GM19468 (cell line): ENCODE data around the gene GLRX5.
A peak's percentile ranks its signal among the peaks of the same experiment; 100 is the strongest.

Experiments
- ATAC-seq: cut with Tn5 transposase; IDR thresholded peaks from one replicate; pipeline ENCODE4 v1.9.1; 2021; ENCODE audit warnings: mild to moderate bottlenecking, moderate library complexity, moderate number of reproducible peaks; ENCODE audit not compliant: unreplicated experiment; ENCODE audit errors: extremely low read depth

Gene GLRX5

DNA sequence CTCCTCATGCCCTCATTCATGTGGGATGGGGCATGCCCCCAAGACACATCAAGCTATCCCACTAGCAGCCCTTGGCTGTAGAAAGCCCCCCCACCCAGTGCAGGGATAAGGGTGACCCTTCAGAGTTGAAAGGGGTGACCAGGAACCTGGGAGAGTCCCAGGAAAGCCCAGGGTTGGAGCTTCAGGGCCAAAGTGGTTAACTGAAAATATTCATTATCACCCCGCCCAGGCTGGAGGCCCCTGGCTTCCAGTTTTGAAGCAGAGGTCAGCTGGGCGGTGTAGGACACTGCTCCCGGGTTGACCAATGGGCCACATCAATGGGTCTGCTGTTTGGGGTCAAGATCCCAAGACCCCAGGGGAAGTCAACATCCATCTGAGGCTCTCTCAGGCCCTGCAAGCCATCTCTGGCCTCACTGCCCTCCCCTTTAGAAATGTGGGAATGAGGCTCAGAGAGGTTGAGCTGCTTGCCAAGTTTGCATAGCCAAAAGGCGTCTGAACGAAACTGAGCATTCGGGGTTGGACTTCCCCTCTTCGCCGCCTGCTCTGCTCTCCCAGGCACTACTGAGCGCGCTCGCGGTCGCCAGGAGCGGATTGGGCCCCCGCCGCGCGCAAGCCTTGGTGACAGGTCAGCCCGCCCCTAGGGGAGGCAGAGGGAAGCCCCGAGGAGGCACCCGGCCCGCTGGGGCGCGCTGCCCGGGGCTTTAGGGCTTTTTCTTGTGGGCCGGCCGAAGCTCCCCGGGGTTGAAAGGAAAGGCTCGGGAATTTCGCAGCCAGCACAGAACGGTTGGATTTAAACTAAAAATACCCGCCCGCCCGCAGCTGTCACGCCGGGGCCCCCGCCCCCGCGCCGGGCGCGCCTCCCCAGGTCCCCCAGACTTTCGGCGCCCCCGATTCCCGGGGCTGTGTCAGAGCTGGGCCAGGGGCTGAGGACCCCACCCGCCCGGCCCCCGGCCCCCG is 19.0 kb upstream of the GLRX5 start:
- peak; percentile 77 for ATAC-seq

DNA sequence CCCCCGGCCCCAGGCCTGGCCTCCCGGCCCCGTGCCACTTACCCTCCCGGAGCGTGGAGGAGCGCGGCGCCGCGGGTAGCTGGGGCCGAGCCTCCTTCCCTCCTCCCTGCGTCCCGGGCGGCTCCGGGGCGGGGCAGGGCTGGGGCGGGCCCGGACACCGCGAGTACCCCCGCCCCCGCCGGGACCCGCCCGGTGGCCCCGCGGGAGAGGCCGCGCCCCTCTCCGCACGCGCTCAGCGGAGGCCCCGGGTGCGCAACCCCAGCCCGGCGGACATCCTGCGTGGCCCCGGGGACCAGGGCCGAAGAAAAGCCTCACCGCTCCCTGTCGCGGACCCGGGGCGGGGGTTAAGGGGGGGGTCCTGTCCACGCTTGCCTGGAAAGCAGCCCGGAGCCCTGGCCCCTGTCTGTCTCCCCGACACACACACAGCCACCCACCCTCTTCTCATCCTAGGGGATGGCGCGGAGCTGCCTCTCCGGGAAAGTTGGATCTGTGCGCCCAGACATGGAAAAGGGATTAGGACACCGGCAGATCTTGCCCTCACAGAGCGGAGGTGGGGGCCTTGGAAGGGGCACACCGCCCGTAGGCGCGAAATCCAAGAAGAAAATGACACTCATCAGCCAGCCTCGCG is 18.2 kb upstream of the GLRX5 start, which contains the start of gene SYNE3:
Gene SYNE3, minus strand, starts transcription at position 97 of the 628 bp plus-strand sequence. CDS start 40,829 bp downstream, outside the sequence.
- no peak for ATAC-seq

DNA sequence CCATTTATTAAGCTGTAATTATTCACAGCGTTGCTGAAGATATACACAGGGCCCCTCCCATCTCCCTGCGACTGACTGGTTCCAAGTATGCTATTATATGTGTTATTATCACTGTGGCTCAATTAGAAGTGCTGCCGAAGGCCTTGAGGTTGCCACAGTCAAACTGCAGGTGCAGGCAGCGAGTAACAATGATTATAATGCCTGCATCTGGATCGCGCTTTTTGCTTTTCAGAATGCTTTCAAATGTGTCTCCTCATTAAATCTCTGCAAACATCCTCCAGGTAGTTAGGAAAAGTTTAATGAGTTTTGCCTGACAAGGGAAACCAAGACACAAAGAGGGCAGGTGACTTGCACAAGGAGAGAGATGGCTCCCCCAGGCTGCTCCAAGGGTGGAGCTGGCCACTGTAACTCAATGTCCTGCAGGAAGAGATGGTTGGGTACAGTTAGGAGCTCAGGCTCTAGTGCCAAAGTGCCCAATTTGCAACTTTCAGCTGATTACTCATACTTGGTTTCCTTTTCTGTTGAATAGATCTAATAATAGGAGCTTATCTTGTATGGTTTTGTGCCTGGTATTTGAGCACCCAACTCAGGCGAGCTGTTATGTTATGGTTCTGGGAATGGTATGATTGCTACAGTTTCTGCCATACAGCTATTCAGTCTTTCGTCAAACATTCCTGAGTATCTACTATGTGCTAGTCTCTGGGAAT is 16.7 kb upstream of the GLRX5 start:
- ATAC-seq: peak; percentile 13

DNA sequence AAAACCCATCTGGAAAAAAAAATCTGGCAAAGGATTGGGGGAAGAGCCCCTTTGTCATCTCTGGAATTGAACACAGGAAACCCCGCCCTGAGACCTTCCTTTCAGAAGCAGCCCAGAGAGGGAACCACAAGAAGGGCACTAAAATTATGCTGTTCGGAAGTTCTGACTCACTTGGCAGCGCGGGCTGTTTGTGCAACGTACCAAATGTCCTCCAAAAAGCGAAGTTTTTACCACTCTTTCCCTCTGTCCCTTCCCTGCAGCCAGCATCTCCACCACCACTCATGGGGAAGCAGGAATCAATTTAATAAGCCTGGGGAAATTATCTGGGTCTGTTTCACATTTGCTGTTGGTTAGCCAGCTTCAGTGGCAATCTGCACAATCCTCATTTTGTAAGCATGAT is 15.2 kb upstream of the GLRX5 start:
- ATAC-seq: no peak

DNA sequence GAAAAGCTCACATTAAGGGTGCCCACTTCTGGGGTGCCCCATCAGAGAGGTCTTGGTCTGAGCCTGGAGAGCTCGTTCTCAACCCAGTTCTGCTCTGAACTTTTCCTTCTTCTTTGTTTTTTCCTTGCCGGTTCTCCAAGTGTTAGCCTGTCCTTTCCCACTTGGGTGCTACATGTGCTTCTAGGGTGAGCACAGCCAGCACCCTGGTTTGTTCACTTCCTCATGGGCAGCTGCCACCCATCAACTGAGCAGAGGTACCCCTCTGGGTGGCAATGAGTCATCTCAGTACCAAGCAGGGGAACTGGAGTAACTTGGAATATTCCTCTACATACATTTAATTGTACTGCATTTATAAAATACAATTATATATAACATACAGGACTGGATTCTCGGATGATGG is 14.5 kb upstream of the GLRX5 start:
- ATAC-seq: no peak

DNA sequence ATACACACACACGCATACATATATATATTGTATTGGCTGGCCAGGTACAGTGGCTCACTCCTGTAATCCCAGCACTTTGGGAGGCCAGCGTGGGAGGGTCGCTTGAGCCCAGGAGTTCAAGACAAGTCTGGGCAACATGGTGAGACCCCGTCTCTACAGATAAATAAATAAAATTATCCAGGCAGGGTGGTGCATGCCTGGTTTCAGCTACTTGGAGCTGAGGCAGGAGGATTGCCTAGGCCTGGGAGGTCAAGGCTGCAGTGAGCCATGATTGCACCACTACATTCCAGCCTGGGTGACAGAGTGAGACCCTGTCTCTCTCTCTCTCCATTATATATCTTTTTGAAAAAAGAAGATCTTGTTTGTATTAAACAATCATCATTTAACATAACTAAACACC is 13.8 kb upstream of the GLRX5 start:
- ATAC-seq: no peak

DNA sequence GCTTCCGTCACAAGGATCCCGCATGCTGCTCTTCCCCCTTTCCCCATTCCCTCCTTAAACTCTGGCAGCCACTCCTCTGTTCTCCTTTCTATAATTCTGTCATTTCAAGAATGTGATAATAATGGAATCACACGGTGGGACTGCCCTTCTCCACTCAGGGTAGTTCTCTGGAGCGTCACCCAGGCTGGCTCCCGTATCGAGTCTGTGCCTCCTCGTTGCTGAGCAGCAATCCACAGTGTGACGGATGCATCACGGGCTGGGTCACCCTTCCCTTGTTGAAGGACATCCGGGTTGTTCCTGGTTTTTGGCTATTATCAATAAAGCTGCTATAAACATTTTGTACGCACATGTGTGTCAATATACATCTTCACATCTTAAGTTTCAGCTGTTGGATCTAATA is 12.7 kb upstream of the GLRX5 start:
- ATAC-seq: no peak

DNA sequence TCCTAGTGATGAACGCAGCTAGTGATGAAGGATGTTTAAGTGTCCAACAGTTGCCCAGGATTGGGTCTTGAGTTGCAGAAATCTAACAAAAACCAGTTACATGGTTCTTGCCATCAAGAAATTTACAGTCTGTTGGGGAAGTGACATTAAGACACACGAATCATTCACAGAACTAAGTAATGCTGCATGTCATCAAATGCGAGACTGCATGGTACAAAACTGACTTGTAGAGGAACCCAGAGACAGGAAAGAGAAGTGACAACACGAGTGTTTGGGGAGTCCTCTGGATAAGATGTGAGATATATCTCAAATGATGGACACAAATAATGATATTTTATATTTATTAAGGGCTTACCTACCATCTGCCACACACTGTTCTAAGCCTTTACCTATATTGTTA is 12.3 kb upstream of the GLRX5 start:
- ATAC-seq: no peak

DNA sequence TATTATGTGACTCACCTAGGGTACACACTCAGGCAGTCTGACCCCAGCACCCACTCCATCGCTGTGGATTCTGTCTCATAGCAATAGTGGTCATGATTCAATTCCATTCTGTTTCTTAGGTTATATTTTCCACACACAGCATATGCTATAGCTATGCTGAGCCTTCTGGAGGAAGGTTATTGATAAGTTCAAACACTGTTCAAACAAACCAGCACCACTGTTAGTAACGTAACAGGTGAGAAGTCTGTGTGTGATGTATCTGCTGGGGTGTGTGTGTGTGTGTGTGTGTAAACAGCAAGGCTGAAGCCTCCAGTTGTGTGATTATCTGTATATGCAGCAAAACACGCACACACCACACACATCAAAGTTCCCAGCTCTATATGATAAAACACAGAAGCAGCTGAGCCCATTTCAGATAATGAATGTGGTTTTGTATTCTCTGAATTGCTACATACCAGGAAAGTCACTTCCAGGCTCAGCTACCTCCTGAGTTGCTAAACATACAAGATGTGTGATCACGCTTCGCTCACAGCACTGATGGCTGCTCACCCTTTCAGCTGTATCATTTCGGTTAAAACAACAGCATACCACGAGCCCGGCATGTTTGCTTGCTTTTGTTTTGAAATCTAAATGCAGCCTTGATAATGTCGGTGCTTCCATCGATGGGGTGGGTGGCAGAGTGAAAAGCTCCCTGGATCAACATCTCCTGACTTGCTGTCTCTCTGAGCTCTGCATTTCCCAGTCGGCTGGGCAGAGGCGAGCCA is 11.6 kb upstream of the GLRX5 start:
- no peak for ATAC-seq

DNA sequence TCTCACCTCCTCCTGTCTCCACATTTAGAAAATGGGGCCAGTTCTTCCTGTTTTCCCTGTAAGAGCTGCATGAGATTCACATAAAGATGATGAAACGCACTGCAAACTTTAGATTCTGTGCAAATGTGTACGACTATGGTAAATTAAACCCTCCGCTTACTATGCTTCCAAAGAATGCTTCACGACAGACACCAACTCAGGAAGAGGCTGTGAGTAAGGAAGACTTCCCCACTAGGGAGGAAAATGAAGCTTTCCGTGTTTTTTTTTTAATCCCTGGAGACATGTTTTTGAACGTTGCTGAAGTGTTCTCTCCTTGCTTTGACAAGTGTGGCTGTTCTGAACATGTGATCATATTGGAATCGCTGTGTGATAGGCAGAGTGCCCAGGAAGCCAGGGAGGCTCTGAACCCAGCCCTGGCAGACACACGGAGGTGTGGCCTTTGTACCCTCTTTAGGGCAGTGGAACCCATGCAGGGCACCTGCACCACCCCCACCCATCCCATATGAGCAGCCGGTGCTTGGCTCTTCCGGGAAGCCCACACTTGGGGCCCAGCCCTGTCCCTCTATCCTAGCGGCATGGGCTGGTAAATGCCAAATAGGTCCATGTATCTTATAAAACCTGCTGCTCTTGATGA is 10.9 kb upstream of the GLRX5 start:
- no peak for ATAC-seq

DNA sequence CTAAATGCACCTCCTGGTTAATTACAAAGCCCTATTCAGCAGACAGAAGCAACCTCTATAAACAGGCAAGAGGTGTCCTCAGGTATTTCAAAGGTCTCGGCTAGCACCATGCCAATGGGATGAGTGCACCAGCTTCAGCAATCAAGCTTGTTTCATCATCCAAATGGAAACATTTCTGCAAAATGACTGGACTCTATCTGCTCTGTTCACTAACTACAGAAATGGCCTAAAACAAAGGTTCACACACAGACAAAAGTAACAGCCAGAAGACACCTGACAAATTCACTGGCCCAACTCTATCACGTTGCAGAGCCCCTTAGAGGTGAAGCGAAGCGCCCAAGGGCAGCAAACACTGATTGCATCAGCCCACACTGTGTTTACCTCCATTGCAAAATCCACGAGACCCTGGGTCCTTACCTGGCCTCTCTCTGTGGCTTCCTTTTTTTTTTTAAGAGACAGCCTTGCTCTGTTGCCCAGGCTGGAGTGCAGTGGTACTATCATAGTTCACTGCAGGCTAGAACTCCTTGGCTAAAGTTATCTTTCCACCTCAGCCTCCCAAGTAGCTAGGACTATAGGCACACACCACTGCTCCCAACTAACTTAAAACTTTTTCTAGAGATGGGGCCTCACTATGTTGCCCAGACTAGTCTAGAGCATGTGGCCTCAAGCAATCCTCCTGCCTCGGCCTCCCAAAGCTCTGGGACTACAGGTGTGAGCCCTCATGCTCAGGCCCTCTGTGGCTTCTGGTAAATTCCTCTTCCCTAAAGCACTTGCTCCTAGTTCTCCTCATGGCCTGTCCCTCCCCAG is 9.9 kb upstream of the GLRX5 start:
- ATAC-seq: no peak

DNA sequence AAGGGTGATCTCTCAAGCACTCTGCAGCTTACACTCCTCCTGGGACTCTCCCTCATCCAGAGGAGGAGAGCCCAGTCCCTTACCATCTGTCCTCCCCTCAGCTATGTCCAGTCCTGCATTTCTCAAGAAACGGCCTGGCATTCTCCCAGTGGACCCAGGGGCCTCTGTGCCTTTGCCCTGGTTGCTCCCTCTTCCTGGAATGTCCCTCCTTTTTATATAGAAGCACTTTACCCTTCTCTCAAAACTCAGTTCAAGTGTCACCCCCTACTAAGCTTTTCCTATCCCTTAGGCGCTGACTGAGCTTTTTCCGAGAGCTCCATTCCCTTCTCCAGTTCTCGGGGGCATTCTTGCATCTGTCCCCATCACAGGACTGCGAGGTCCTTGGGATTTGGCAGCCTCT is 8.9 kb upstream of the GLRX5 start:
- no peak for ATAC-seq

DNA sequence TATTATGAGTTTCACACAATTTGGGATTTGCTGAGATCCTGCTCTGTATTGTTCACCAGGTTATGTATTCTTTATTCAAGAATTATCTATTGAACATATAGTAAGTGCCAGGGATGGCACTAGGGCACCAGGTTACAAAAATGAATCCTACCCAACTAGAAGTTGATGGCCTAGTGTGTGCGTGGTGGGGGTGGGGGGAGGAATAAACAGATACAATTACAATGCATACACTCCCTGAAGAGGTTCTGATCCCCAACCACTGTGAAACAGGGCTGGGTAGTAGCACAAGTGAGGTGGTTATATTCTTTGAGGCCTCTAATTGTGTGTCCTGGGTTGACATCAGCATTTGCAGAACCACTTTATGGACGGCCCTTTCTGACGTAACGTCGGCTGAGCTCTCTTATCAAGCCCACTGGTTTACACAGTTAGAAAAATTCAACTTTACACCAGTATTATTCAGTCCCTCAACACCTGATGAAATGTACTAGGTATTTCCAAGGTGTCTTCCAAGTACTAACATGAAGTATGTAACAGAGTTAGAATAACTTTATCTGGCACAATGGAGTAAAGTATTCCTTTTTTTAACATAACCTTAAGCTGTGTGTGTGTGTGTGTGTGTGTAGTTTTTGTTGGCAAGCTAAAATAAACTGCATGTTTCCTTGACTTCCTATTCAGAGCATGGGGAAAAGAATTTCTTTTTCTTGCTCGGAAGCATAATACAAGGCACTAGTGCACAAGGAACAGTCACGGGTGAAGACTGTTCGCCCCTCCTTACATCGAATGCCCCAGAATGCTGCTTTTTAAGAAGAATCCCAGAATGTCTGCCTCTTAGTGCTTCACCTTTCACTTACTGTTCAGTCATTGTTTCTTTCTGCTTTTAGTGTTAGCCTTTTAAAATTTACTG is 8.1 kb upstream of the GLRX5 start:
- no peak for ATAC-seq

DNA sequence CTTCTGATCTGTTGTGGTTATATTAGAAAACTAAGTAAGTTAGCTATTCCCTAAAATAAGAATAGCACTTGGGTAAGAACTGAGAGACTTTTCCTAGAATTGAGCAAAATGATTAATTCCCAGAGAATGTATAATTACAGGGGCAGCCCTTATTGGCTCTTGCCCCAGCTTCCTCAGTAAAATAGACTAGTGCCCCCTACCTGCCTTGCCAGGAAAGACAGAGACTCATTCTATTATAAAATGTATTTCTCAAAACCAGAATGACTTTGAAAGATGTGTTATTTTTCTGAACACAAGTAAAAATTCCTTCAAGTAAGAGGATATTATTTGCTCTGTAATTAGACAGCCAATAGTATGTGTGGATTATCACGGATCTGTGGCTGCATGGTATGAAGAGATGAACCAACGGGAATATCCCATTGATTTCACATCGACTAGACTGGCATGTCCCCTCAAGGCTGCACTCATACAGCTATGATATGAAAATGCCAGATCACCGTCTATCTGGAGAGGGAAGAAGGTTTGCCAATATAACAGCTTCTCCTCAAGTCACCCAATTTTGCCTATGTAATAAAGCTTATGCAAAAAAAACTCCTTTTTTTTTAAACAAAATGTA is 7.4 kb upstream of the GLRX5 start:
- no peak for ATAC-seq

DNA sequence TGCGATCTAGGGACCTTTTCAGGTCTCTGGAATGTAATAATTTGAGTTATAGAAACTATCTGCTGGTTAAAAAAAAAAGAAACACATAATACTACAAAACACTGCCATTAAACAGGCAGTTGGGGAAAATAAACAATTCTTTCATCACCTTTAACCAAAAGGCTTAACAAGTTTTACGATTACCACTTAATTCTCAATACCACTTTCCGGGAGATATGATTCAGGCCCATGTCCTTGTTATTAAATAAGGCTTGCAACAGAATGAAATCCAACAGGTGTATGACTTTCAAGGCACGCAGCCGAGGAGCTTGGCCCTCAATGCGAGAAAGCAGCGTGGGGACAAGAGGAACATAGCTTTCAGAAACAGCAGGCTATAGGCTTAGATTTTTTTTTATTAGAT is 5.6 kb upstream of the GLRX5 start:
- no peak for ATAC-seq

DNA sequence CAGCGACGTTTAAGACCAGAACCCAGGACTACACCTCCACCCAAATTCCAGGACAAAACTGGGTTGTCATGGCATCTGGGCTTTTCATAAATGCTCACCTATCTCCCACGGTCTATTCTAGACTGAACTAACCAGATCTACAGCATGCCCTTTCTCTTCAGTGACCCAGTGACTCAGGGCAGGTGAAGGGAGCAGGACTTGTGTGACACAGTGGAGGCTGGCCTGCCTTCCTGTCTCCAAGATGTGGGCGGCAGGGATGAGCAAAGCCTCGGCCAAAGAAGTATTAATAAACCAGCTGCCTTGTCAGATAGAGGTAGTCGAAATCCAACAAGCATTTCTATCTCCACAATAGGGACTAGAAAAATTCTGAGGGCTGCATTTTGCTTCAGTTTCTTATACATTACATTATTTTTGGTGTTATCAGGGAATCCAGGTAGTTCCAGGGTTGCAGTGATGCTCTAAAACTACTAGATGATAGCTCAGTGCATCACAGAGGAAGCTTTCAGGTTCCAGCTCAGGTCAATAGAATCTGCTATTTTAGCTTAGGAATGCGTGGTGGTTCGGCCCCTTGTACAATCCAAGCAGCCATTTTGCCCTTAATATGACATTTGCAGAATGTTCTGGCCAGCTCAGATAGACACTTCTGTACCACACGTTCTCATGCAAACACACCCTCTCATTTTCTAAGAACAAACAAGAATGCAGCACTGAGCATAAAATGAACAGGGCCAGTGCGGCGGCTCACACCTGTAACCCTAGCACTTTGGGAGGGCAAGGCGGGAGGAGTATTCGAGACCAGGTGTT is 4.2 kb upstream of the GLRX5 start:
- no peak for ATAC-seq

DNA sequence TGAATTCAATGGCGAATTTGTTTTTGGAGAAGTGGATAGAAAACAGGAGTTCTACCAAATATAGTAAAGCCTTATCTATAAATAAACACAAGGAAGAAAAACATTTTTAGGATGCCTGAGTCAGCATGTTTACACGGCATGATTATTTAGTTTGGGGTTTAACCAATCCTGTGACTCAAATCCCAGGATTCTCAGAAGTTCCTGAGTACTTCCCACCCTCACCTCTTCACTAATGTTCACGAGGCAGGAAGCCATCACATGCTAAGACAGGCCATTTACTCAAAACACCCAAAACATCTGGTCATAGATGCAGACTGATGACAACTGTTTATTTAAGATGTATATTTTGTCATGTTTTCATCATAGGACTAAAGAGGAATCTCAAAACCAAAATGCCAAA is 3.4 kb upstream of the GLRX5 start:
- no peak for ATAC-seq
